GM12891 (cell line): Measurements from ENCODE around the gene SF1.

ENCODE experiments used
- DNase-seq: peaks from one replicate; pipeline ENCODE4 v3.0.0; 2011; ENCODE audit warnings: low spot score; ENCODE audit not compliant: insufficient read length
- FAIRE-seq: peaks from 2 replicates; lab custom pipeline; 2011; peaks lifted over from hg19 to GRCh38; lab: Jason Lieb, UNC
- PAX5 ChIP-seq: IDR thresholded peaks from 2 replicates; pipeline ENCODE4 v1.6.1; 2011; ENCODE audit warnings: low read length, moderate library complexity, mild to moderate bottlenecking; ENCODE audit not compliant: insufficient read depth, severe bottlenecking
- POLR2A ChIP-seq: IDR thresholded peaks from 2 replicates; pipeline ENCODE4 v1.6.1; 2011; ENCODE audit warnings: low read depth, low read length, control low read depth
- POLR2AphosphoS5 ChIP-seq: IDR thresholded peaks from 2 replicates; pipeline ENCODE4 v1.6.1; 2011; ENCODE audit warnings: low read depth, low read length, control low read depth
- POU2F2 ChIP-seq: IDR thresholded peaks from 2 replicates; pipeline ENCODE4 v1.6.1; 2011; ENCODE audit warnings: low read depth, mild to moderate bottlenecking, control low read depth, low read length, moderate library complexity
- SPI1 ChIP-seq: IDR thresholded peaks from 2 replicates; pipeline ENCODE4 v1.6.1; 2011; ENCODE audit warnings: low read depth, low read length, control low read depth
- TAF1 ChIP-seq: IDR thresholded peaks from 2 replicates; pipeline ENCODE4 v1.6.1; 2011; ENCODE audit warnings: low read depth, low read length, control low read depth

Gene SF1

DNA sequence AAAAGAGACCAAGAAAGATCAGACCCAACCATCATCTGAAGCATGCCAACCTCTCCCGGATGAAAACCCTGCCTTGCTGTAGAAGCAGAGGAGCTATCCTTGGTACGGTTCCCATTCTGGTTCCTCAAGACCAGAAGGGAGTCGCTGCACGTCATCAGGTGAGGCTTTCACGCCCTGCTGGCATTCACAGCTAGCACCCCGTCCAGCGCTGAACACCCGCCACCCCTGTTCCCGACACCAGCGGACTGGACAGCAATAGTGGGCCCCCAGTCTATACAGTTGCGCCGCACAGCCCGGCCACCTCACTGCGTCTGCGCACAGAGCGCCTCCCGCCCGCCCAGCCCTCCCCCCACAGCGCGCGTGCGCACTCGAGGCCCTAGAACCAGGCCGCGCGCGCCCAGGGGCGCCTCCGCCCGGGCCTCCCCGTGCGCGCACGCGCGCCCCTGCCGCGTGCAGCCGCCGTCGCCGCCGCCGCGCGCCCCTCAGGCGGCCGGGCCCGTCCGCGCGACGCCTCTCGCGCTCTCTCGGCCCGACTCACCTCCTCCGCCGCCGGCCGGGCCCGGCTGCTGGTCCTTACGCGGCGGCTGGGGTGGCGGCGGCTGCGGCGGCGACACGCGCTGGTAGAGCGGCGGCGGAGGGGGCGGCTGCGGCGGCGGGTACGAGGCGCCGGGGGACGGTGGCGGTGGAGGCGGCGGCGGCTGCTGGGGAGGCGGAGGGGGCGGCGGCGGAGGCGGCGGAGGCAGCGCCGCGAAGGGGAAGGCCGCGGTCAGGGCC, 706 bp downstream of the SF1 start:
- DNase-seq, result peak; percentile 79
- peak; percentile 86 for FAIRE-seq
- no peak for TF ChIP-seq PAX5
- no peak for TF ChIP-seq SPI1
- no peak for TF ChIP-seq TAF1
- no peak; the same call in 1 of the 2 replicates for TF ChIP-seq POLR2AphosphoS5
- TF ChIP-seq POU2F2, result no peak
- peak; percentile 61 for TF ChIP-seq POLR2A

DNA sequence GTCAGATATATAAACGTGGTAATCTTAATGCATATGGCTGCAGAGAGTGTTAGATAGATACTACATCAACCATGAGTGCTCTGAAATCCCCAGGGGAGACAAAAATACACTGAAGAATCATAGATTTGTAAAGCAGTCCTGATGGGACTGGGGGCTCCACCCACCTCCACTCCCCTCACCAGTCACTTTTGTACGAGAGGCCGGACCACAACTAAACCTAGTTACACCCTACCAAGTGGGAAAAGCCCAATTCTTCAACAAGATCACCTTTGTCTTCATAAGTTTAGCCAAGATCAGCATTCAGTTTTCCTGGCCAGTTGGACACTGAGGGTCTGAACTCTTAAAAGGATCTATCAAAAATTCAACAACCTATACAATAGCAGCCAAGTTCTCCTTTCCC, 1.5 kb downstream of the SF1 start:
- no peak for TF ChIP-seq SPI1
- no peak for TF ChIP-seq POLR2A
- no peak for TF ChIP-seq POLR2AphosphoS5
- TF ChIP-seq TAF1, result no peak
- TF ChIP-seq POU2F2, result no peak
- no peak for TF ChIP-seq PAX5
- peak; percentile 43 for FAIRE-seq
- no peak for DNase-seq

DNA sequence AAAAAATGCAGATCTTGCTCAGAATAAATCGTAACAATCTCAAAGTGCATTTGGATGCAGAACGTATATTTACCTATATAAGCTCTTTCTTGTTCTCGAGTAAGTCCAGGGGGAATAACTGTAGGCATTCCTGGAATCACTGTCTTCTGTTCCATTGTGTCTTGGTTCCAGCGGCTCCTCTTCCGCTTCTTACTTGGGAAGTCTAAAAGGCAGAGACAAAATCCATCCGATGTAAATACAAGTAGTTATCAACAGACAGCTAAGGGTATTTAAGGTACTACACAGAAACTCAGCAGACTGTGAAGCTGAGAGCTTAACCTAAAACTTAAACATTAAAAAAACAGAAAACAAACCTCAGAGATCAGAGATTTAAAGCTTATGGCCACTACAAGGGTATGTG, 1.9 kb downstream of the SF1 start:
- DNase-seq (no peak), FAIRE-seq (no peak)
- TF ChIP-seq SPI1, result no peak
- TF ChIP-seq TAF1, result no peak
- TF ChIP-seq POLR2A, result no peak
- no peak for TF ChIP-seq POLR2AphosphoS5
- TF ChIP-seq PAX5, result no peak
- TF ChIP-seq POU2F2, result no peak

DNA sequence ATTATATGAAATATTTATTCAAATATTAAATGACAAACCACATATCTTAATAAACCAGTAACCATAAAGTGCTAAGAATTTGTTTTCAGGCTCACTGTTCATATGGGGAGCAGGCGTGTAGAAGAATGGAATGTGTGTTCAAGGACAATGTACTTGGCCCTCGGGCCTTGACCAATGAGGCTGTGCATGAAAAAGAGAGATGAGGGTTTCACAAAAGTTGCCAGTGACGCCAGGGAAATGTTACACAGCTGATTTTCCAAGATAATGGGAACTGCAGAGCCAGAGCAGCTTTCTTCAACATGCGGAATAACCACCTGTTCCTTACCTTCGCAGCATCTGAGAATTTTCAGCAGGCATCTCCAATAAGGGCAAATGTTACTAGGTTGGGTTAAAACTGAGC, 4.2 kb downstream of the SF1 start:
- FAIRE-seq (no peak), DNase-seq (no peak)
- TF ChIP-seq TAF1 (no peak), POLR2A (no peak), POLR2AphosphoS5 (no peak), POU2F2 (no peak), SPI1 (no peak), PAX5 (no peak)

DNA sequence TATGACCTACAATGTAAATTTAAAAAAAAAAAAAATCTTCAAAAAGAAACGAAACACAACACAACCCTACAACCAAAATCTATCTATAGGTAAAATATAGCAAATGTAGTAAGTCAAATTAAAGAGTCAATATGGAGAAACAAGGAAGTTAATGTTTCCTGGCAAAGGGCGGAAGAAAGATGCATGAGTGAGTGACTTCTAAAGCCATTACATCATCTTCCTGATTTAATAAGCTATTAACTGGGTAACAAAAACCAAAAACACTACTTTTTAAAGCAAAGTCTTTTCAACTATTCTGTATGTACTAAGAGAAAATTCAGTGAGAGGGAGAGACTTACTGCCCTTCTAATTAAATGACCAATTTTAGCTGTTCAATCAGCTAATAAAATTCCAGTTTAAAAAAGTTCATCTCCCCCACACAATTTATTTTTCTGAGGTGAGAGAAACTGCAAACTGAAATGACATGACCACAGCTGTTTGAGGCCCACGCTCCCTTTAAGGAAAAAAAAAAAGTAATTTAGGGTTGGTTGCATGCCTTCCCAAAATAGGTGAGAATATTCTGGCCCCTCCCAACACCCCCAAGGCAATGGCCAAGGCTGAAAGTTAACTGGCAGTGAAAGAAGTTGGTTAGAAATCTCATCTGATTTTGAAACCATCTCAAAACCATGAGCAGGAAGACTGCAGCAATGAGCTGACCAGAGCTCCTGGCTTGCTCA, 5.9 kb downstream of the SF1 start:
- FAIRE-seq (peak; percentile 20), DNase-seq (no peak)
- TF ChIP-seq PAX5 (no peak), TAF1 (no peak), POLR2A (no peak), POLR2AphosphoS5 (no peak; the same call in 1 of the 2 replicates), SPI1 (no peak), POU2F2 (no peak)

DNA sequence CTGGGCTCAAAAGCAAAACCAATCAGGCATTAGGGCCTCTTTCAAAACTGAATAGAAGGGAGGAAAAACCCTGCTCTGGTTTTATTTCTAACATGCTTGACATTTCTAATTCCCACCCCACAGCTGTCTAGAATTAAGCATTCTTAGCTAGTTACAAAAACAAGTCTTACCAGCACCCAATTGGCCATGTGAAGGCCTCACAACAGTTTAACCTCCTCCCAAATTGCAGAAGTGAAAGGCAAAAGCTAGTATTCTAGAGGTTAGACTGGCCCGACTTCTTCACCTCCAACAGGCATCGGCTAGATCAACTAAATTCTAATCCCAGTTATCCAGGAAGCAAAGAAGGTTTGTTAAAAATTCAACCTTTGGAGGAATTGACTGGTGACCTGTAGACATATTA, 6.5 kb downstream of the SF1 start:
- DNase-seq (no peak), FAIRE-seq (no peak)
- TF ChIP-seq POLR2AphosphoS5, result no peak
- peak; percentile 95 for TF ChIP-seq SPI1

DNA sequence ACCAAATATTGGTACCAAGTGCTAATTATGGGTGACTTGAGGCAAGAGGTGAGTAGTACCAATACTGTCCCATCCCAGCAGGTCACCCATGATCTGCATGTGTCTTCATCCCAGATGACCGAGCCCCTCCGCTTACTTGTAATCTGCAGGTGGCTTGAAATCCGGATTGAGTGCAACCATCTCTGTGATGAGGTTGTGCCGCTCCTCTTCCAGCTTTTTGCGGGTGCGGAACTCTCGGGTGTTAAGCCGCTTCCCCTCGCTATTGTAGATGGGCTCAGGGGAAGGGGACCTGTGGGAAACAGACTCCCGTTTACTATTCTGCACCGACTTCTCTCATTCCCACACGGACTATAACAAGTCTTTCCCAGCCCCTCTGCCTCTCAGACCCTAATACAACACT, 8.2 kb downstream of the SF1 start:
- DNase-seq (no peak), FAIRE-seq (no peak)
- TF ChIP-seq POLR2A (no peak; the same call in 1 of the 2 replicates), PAX5 (no peak), POLR2AphosphoS5 (no peak), TAF1 (no peak), POU2F2 (no peak), SPI1 (no peak)

DNA sequence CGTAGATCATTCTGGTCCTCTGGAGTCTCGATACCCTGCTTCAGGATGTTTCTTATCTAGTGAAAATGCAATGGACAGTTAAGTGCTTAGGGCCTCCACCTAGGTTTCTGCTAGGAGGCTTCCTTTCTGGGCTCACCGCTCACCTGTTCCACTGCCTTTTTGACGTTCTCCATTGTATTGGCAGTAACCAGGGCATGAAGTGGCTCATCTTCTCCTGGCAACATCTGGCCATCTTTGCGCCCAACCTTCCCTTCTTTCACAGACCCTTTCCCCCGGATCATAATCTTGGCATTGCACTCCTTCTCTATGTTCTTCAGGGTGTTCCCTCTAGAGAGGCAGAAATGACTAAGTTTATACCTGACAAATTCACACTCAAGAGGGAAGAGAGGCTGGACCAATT, 9.1 kb downstream of the SF1 start:
- FAIRE-seq (no peak), DNase-seq (no peak)
- TF ChIP-seq POLR2A, result no peak
- 0 out of 2 replicates have a peak, but pooled peaks have one; percentile 3 for TF ChIP-seq POLR2AphosphoS5

DNA sequence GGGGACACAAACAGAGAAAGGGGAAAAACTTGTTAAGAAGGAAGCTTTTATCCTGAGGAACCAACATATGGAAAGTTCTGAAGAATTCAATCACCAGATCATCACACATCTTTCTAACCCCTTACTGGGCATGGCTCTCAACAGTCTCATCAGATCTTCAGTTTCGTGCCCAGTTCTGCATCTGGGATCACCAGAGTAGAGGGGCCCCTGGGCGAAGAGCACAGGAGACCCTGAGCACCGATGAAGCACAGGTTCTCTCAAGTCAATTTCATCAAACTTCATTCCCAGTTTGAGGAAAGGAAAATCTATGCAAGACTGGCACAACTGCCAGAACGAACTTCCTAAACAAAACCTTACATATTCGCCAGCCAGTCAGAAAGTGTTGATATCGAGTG, 10.0 kb downstream of the SF1 start:
- no peak for DNase-seq
- no peak for FAIRE-seq
- TF ChIP-seq TAF1 (no peak), POLR2A (peak; percentile 2; the same call in 1 of the 2 replicates)

DNA sequence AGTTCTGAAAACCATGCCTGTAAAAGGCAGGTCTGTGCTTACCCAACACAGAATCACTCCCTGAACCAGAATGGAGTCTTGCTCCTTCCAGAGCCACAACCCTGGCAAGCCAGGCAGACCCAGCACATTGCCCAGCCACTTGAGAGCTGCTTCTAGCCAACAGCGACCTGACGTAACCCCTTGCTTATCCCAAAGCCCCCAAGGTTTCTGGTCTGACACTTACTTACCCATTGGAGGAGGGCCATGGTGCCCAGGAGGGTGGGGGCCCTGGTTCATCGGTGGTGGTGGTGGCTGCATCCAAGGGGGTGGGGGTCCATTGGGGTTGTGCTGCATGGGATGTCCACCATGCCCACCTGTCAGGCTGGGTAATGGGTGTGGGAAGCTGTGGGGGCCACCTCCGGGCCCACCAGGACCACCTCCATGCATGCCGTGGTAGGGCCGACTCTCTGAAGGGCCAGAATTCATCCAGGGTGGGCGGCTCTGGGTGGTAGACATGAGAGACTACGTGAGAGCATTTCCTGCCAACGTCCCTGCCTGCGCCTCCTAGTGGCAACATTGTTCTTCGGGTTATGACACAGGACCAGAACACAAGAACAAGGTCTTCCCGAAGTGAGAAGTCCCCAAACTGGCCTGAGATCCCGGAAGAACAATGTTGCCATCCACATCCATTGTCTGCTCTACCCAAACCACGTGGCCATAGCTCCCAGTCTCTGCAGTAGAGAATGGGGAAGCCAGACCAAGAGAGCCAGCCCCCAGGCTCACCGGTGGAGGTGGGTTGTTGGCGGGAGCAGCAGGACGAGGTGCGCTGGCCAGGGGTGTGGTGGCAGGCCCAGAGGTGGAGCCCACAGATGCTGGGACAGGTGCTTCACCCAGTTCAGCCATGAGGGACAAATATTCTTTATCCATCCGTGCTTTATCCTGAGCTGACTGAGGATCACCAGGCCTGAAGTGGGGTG, 10.7 kb downstream of the SF1 start:
- FAIRE-seq, result no peak
- DNase-seq, result peak; percentile 45
- no peak for TF ChIP-seq TAF1
- TF ChIP-seq POLR2AphosphoS5, result no peak; the same call in 1 of the 2 replicates
- TF ChIP-seq POLR2A, result peak; percentile 13; the same call in 1 of the 2 replicates
